ENCODE results near the gene SLC9A9.
"Not testable (repeated sequence)": the region's sequence is repeated elsewhere in the genome, so short reads cannot be mapped to it uniquely, and the experiment has no call there.

The SLC9A9 gene

DNA sequence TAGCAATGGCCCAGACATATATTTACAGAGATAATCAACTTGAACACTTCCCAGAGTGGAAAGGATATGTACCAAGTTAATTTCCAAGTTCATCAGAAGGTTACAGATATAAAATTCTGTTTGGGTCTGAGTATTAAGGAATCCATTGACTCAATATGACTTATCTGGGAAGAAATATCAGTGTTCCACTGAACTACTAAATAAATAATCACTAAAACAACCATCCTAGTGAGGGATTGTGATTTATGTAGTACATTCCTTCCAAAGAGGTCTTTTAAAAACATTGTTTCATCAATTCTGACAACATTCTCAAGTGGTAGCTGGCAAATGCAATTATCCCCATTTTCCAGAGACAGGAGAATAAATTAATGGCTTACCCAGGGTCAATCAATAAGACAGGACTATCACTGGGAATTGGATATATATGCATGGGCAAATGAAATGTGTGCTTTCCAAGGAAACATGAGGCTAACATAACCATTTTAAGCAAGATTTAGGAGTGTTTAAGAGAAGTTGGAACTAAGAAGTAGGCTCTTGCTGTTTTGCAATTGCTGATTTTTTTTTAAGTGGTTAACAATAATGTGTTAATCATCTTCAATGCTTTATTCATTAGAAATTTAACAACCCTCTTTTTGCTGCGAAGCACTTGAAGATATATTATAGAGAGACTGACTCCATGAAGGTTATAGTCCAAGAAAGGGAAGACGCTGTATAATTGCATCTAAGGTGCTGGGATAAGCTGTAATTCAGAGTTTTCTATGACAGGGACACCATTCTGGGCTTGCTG lies 37.9 kb downstream of the SLC9A9 start:
- no peak for DNase-seq (ENCODE audit: low spot score)

DNA sequence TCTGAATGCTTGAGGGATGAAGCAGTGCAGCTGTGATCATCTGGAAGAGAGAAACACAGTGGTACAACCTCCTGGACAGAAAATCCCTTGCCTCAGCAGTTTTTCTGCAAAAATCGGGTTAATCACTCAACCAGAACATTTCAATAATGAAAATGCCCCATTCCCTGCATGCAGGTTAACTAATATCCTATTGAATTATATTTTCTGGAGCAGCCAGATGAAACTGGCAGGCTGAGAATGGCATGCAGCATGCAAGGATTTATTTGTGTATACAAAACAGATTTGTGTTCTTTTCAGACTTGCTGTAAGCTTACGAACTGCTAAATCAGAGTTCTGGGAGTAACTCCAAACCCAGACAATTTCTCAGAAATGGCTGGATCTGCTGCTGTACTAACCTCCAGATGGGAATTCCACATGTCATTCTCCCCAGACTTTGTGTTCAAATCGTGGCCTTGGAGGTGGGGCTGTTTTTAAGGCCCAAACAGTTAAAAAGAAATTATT lies 39.1 kb downstream of the SLC9A9 start:
- no peak for DNase-seq (ENCODE audit: low spot score)

DNA sequence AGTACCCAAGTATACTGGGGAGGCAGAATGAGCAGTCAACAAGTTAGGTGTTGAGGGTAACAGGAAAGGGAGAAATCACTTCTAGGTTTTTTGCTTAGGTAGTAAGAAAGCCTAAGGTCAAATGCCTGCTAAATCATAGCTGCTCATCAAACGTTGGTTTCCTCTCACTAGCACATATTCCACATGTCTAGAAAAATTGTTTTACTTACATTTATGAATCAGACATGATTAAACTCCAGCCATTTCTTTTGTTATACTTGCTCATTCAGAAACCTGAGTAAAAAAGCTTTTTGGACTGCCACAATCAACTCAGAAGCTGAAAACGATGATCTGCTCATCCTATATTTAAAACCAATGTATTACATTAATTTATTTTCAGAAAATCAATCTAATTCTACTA lies 40.2 kb downstream of the SLC9A9 start:
- no peak for DNase-seq (ENCODE audit: low spot score)

DNA sequence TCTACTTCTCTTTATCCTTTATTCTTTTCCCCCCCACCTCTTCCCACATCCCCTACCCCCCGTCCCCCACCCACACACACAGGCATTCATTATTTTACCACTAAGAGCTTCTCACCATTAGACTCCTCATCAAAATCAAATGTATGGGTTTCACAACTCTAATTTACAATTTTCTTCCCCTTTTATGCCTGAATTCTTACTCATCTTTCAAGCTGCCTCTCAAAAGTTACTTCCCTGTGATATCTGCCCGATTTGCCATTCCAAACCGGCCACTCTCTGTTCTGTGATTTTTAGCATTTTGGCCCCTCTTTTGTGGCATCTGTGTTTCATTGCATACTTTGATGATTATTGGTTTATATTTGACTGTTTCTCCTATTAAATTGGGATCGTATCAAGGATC lies 42.2 kb downstream of the SLC9A9 start:
- DNase-seq (ENCODE audit: low spot score): no peak

DNA sequence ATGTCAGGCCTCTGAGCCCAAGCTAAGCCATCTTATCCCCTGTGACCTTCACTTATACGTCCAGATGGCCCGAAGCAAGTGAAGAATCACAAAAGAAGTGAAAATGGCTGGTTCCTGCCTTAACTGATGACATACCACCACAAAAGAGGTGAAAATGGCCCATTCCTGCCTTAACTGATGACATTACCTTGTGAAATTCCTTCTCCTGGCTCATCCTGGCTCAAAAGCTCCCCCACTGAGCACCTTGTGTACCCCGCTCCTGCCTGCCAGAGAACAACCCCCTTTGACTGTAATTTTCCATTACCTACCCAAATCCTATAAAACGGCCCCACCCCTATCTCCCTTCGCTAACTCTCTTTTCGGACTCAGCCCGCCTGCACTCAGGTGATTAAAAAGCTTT lies 42.8 kb downstream of the SLC9A9 start:
- not testable (repeated sequence) for DNase-seq (ENCODE audit: low spot score)

DNA sequence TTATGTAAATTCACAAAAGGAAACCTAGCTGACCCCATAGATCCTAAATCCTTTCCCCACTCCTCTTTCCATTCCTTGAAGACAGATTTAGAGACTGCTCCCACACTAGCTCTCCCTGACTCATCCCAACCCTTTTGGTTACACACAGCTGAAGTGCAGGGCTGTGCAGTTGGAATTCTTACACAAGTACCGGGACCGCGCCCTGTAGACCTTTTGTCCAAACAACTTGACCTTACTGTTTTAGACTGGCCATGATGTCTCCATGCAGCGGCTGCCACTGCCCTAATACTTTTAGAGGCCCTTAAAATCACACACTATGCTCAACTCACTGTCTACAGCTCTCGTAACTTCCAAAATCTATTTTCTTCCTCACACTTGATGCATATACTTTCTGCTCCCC lies 47.2 kb downstream of the SLC9A9 start:
- DNase-seq (ENCODE audit: low spot score): not testable (repeated sequence)

DNA sequence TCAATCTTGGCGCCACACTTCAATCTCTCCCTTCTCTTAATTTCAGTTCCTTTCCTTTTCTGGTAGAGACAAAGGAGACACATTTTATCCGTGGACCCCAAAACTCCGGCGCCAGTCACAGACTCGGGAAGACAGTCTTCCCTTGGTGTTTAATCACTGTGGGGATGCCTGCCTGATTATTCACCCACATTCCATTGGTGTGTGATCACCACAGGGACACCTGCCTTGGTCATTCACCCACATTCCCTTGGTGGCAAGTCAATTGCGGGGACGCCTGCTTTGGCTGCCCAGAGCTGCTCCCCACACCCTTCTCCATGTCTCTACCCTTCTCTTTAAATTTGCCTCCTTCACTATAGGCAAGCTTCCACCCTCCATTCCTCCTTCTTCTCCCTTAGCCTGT lies 50.1 kb downstream of the SLC9A9 start:
- DNase-seq (ENCODE audit: low spot score): not testable (repeated sequence)

DNA sequence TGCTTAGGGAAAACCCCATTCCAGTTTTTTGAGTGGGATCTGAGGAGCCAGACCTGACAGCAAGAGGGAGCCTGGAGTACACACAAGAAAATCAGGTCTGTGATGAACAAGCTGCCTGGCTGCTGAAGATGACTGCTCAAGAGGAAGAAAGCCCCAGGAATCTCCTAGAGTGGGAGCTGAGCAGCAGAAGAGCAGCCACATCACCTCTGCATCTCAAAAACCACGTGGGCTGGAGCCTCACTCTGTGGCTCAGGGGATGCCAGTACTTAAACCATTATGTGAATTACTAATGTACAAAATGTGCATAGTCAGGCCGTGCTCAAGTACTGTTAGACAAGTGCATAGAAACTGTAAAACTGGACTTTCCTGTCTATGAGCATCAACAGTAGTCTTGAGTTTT lies 52.4 kb downstream of the SLC9A9 start:
- DNase-seq (ENCODE audit: low spot score): no peak

DNA sequence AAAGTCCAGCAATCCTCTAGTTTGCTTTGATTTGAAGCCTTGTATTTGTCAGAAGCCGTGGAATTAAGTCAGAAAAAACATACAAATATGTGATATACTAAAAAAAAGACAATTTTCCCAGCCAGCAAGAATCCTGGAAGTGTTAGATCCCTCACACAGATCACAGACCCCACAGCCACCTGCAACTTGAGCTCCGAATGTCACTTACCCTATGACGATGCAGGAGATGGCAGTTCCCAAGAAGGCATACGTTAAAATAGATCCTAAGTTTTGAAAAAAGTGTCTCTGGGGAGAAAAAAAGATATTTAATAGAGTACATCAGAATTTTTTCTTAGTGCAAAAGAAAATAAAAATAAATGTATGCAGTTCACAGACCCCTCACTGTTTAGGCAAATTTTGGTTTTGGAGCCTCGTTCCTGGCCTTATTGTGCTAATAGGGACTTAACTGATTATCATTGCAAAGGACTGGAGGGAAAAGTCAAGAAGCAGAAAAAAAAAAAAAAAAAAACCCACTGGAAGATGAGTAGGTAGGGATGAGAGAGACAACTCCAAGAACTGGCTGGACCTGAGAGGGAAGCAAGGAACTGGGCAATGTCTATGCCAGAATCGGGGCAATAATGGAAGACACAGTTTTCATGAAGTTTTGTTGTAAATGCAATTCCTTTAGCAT lies 53.3 kb downstream of the SLC9A9 start:
- DNase-seq (ENCODE audit: low spot score): no peak

DNA sequence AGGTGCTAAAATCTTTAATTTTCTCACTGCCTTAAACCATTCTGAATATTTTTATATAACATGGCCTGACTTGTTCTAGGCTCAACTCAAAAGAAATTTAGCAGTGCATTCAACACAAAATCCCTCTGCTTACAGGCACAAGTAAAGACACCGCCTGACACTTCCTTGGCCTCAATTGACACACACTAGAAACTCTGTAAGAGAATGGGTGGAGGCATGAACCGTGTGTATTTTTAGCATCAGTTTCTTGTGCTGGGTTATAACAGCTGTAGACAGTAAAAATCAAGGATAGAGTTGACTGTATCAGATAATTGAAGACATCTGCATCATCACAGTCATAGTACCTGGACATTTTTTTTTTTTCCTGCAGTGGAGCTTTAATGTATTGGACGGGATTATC lies 54.3 kb downstream of the SLC9A9 start:
- no peak for DNase-seq (ENCODE audit: low spot score)

DNA sequence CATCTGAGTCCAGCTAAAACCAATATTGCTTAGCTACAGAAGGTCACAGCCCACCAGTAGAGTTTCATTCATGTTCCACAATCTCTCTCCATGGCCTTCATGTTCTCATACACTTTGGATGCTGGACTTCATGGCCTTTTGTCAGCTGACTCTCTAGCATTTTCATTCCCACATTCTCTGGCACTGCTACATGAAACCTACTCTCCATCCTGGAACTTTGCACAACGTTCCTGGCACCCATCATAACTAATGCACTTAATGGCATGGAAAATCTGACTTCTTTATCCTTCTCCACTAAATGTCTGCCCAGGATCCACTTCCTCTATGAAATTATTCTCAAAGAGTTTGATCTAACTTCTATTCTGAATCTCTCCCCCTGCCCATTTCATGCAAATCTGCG lies 56.9 kb downstream of the SLC9A9 start:
- DNase-seq (ENCODE audit: low spot score): no peak

DNA sequence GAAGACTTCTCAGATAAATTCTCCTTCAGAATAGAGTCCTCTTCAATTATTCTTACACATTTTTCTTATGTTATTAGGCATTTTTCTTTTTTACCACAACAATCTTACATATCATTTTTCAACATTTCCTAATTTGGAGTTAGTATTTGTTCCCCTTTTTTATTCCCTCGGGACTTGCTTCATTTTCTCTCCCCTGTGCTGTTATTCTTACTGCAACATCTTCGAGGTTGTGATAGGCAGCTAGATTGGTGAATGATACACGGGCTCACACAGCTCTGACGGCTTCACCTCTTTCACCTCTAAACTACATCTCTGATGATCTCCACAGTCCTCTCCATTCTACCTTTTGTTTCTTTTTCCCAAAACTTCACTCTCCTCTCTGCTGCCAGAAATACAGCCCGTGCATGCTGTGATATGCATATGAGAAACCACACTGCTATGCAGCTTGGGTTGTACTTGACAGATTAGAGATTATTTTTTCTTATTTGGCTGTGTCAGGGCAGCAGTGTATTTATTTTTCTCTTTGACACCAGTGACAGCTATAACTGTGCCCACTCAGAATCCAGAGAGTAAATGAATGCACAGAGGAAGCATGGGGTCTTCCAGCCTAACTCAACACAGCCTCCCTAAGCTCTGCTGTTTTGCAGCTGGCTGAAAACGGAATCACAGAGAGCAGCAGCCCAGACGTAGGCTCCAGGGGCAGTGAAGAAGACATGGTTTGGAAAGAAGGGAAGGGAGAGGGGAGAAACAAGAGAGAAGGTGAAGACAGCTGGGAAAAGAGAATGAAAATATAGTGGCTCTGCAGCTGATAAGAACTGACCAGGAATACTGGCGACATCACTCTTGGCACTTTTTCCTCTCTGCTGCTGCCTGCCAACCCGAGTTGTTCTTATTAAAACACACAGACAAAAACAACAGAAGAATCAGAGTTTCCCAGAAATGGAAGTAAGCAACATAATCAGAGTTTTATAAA lies 61.8 kb downstream of the SLC9A9 start:
- peak; percentile 18 for DNase-seq (ENCODE audit: low spot score)

DNA sequence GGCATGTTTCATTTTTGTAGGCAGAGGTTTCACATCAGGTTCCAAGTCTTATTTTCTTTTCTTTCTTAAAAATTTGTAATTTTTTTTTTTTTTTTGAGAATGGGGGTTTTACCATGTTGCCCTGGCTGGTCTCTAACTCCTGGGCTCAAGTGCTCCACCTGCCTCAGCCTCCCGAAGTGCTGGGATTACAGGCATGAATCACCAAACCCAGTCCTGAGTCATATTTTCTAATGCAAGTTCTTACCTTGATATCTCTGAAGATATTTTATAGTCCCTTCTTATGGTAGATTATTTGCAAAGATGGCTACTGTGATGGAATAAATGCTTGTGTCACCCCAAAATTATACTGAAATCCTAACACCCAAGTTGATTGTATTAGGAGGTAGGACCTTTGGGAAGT lies 63.8 kb downstream of the SLC9A9 start:
- DNase-seq (ENCODE audit: low spot score): no peak

DNA sequence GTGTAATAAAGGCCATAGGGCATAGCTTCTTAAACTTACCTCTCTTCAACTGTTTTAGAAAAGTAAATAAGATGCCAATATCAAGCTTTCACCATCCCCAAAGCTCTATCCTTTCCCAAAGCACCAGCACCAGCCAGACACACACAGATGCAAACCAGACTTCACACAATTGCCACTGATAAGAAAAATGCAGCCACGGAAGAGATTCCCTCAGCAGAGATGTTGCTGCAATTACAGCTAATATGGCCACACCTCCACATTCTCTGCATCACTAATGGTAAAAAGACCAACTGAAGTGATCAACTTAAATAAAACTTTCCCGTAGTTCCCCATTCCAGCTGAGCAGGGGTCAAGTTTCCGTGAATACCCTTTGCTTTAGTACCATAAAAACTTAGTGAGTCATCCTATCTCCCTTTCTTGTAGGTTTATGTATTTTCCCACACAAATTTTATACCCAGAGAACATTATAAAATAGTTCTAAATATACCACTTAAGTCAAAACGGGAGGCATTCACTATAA lies 64.4 kb downstream of the SLC9A9 start:
- no peak for DNase-seq (ENCODE audit: low spot score)

DNA sequence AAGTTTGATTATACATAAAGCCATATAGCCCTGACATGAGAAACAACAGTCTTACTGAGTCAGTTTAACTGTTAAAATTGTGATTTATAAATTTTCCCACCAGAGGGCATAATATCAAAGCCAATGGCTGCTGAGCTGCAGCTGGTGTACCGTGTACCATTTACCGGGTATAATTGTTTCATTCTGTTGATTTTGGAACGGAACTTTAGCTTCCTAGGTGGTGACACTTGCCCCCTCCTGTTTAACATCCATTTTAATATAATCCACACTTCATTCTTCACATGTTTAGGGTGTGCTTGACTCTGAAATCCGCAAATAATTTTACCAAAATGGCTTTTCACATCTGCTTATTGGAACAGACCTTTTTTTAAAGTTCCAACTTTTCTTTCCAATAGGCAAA lies 72.8 kb downstream of the SLC9A9 start:
- peak; percentile 80 for DNase-seq (ENCODE audit: low spot score)

DNA sequence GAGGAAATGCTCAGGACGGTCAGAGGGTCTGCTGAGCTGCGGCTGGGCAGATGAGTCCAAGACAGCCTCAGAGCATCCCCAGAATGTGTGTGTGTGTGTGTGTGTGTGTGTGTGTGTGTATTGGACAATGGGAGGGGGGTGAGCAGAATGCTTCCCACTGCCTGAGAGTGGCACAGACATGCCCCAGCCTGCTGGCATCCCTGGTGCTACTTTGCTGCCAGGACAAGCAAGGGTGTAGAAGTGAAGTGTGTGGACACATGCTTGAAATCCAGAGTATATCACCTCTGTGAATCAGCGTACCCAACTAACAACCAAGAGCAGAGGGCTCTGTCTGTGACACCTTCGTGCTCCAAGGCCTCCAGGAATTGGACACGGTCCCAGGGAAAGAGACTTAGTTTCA lies 76.3 kb downstream of the SLC9A9 start:
- no peak for DNase-seq (ENCODE audit: low spot score)

DNA sequence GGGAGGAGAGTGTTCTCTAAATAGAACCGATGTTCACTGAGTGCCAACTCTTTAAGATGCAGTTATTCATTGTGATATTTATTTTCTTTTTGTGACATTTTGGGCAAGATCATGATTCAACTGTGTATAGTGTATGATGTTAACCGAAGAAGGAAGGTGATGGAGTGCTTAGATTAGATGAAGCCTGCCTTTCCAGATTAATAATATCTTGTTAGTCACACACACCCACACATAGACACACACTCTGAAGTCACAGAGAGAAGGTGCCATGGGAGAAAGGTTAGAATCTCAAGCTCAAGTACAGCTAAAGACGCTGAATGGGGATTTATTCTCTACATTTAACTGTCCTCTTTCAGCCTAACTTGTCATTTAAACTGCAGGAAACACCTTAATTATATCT lies 77.0 kb downstream of the SLC9A9 start:
- no peak for DNase-seq (ENCODE audit: low spot score)

DNA sequence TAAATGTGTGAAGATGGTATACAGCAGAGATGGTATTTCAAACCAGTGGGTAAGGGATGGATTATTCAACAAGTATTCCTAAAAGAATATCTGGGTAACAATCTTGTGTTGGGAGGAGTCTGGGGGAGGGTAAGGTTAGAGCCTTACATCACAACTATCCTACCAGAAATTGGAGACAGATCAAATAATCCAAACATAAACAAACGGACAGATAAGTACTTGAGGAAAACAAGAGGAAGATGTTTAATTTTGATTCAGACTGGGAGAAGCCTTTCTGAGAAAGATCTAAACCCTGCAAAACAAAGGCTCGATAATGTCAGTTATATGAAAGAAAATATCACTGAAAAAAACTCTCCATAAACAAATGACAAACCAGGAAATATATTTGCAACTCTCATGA lies 77.9 kb downstream of the SLC9A9 start:
- no peak for DNase-seq (ENCODE audit: low spot score)

DNA sequence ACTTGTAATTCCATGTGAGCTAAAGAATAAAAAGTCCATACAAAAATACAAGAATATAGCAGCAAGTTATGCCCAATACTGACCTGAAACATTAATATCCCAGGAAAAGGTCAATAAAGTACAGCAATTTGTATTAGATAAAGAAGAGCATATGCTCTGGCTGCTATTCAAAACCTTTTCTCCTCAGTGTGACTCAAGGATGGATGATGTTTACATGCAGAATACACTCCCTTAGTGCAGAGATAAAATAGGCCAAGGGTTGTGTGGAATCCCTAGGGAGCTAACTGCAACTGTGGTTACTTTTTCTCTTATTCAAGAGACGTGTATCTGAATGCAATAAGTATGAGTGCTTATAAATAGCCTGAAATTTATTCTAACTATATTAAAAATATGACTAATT lies 78.7 kb downstream of the SLC9A9 start:
- no peak for DNase-seq (ENCODE audit: low spot score)

DNA sequence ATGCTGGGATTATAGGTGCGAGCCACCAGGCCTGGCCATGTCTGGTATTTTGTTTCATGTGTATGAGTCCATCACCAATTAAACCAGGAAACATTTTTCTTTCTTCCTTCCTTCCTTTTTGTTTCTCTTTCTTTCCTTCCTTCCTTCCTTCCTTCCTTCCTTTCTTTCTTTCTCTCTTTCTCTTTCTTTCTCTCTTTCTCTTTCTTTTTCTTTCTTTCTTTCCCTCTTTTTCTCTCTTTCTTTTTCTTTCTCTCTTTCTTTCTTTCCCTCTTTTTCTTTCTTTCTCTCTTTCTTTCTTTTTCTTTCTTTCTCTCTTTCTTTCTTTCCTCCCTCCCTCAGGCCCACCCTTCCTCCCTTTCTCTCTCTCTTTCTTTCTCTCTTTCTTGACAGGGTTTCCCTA lies 83.4 kb downstream of the SLC9A9 start:
- no peak for DNase-seq (ENCODE audit: low spot score)

DNA sequence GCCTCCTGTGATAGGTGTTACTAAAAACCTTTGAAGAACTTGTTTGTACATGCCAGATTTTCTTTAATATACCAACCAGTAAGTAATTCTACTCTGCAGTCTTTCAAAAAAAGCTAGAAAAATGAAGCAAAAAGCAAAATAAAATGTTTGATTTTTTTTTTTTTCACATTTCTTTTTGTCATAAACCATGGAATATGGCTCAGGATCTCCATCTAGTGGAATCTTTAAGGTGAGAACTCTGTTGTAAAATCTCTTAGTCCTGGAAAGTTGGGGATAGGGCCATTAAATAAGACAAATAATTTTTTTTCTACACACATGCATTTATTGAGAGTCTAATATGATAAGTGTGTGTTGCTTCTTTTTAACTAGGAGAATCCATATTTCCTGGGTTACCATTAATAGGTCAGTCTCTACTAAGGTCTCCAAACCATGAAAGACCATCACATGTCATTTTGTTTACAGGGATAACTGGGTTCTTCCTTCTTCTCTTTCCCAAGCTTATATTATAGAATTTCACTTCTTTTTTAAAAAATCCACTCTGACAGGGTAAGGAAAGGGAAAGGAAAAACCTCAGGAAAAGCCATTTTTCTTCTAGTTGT lies 84.6 kb downstream of the SLC9A9 start:
- DNase-seq (ENCODE audit: low spot score): peak; percentile 32

DNA sequence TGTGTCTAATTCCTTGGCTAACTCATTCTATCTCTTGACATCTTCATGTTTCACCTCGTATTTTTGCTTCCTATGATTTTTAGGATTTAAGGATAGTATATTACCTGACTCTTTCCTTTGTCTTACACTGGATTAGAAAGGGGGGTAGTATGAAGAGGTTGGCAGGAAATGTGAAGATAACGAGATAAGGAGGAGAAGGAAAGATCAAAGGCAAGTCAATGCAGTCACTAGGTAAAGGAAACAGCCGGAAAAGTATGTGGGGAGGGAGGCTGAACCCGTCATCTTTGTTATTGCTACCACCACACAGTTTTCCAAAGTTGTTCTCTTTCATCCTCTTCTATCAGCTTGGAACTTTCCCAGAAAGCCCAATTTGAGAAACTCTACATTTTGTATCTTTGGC lies 90.6 kb downstream of the SLC9A9 start:
- no peak for DNase-seq (ENCODE audit: low spot score)

Measured in NAMALWA (cell line).